ENCODE measurements around the gene TMEM120B. TPM values are rescaled to one million over a fixed set of nuclear protein-coding genes. Genes with fewer than 3 reads are reported as not detected.
A peak's percentile ranks its signal among the peaks of the same experiment; 100 is the strongest.
"Not testable (repeated sequence)": the region's sequence is repeated elsewhere in the genome, so short reads cannot be mapped to it uniquely, and the experiment has no call there.

The TMEM120B gene
- total RNA-seq, 4 donors from 2014 or later, result 5.9 to 11.2 (median 6.4) TPM

DNA sequence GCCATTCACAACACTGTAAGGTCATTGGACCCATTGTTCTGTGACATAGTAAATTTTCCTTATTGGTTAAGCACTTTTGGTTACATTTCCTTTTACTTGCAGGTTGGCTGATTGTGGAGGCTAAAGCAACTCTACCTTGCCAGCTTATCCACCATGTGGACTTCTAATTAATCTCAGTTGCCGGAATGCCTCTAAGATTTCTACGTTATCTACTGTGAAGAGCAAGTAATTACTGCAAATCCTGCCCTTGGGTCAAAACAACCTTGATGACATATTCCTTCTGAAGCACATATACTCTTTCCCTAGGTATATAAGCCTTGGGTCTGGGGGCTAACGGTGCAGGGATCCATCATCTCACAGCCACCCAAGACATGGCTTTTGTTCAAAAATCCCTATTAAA, 23.6 kb upstream of the TMEM120B start:
- no peak overlapping the region for H3K4me3 ChIP-seq
- H3K27me3 ChIP-seq, result no peaks in the 10 kb centered on the region
- ATAC-seq (no peak), DNase-seq (no peak)
- no peaks in the 10 kb centered on the region for H3K36me3 ChIP-seq
- no peaks in the 10 kb centered on the region for H3K9me3 ChIP-seq
- no peak overlapping the region for H3K27ac ChIP-seq
- H3K4me1 ChIP-seq, result peaks cover 4 to 5% of the 10 kb centered on the region in 2 donors
- intact Hi-C loops (cut with DNase I; ENCODE audit: low total_unique reads), result loop anchor here (5.0 kb wide), 1 partner anchor 198 kb away; the partner anchor contains the start of gene PSMD9
- in situ Hi-C loops (cut with MboI; ENCODE audit: low sequenced_read_pairs in 4 of 4), result no loop called here
- TF ChIP-seq, protein P1, sequence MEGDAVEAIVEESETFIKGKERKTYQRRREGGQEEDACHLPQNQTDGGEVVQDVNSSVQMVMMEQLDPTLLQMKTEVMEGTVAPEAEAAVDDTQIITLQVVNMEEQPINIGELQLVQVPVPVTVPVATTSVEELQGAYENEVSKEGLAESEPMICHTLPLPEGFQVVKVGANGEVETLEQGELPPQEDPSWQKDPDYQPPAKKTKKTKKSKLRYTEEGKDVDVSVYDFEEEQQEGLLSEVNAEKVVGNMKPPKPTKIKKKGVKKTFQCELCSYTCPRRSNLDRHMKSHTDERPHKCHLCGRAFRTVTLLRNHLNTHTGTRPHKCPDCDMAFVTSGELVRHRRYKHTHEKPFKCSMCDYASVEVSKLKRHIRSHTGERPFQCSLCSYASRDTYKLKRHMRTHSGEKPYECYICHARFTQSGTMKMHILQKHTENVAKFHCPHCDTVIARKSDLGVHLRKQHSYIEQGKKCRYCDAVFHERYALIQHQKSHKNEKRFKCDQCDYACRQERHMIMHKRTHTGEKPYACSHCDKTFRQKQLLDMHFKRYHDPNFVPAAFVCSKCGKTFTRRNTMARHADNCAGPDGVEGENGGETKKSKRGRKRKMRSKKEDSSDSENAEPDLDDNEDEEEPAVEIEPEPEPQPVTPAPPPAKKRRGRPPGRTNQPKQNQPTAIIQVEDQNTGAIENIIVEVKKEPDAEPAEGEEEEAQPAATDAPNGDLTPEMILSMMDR (IDR thresholded peaks at IDR 0.05 in 4 of 5, conservative IDR thresholded peaks at IDR 0.05 in 1 of 5), result no peak
- TF ChIP-seq POLR2A (IDR thresholded peaks at IDR 0.05), result no peak

DNA sequence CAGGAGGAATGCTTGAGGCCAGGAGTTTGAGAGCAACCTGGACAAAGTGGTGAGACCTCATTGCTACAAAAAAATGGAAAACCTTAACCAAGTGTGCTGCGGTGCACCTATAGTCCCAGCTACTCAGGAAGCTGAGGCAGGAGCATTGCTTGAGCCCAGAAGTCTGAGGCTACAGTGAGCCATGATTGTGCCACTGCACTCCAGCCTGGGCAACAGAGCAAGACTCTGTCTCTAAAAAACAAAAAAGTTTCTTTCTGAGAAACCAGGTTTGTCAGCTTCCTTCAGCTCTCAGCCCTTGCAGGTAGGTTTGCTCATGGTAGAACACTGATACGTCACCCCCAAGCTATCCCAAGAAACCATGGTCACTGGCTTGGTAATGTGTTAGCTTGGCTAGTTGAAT, 23.1 kb upstream of the TMEM120B start:
- in situ Hi-C loops (cut with MboI; ENCODE audit: low sequenced_read_pairs in 4 of 4) (no loop called here), intact Hi-C loops (cut with DNase I; ENCODE audit: low total_unique reads) (loop anchor here (5.0 kb wide), 1 partner anchor 198 kb away; the partner anchor contains the start of gene PSMD9)
- no peak for ATAC-seq
- H3K27me3 ChIP-seq, result no peaks in the 10 kb centered on the region
- no peak overlapping the region for H3K27ac ChIP-seq
- H3K4me1 ChIP-seq, result peaks cover 4 to 5% of the 10 kb centered on the region in 2 donors
- no peak overlapping the region for H3K4me3 ChIP-seq
- H3K9me3 ChIP-seq, result no peaks in the 10 kb centered on the region
- H3K36me3 ChIP-seq, result no peaks in the 10 kb centered on the region
- no peak for DNase-seq
- TF ChIP-seq, protein P1 (IDR thresholded peaks at IDR 0.05 in 4 of 5, conservative IDR thresholded peaks at IDR 0.05 in 1 of 5), result no peak
- no peak for TF ChIP-seq POLR2A (IDR thresholded peaks at IDR 0.05)

DNA sequence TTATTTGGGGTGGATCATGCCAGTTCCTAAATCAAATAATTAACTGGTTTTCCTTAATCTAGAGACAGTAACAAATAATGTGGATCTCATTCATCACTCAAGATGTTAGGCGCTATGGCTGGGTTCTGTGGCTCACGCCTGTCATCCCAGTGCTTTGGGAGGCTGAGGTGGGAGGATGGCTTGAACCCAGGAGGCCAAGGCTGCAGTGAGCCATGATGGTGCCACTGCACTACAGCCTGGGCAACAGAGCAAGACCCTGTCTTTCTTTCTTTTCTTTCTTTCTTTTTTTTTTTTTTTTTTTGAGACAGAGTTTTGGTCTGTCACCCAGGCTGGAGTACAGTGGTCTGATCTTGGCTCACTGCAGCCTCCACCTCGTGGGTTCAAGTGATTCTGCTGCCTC, 19.8 kb upstream of the TMEM120B start:
- in situ Hi-C loops (cut with MboI; ENCODE audit: low sequenced_read_pairs in 4 of 4), result loop anchor here in 3 of 4 donors (5.0 to 10.0 kb wide), 4 partner anchors 75 to 195 kb away; partner anchors contain the start of genes PSMD9 (in 2 of the 3) and RHOF (in 1 of the 3)
- H3K9me3 ChIP-seq; intact Hi-C loops (cut with DNase I; ENCODE audit: low total_unique reads); H3K4me3 ChIP-seq; H3K4me1 ChIP-seq; H3K36me3 ChIP-seq; DNase-seq; H3K27me3 ChIP-seq; ATAC-seq; H3K27ac ChIP-seq: not testable (repeated sequence)

DNA sequence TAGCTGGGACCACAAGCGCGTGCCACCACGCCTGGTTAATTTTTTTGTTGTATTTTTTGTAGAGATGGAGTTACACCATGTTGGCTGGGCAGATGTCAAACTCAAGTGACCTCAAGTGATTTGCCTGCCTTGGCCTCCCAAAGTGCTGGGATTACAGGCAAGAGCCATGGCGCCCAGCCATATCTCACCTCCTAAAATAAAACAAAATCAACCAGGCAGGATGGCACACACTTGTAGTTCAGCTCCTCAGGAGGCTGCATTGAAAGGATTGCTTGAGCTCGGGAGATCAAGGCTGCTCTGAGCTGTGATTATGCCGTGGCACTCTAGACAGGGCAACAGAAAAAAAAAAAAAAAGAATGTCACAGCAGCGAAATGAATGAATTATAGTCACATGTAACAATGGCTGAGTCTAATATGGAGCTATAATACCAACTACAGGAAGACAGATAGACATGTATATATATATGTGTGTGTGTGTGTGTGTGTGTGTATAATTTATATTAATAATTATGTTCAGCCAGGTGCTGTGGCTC, 19.3 kb upstream of the TMEM120B start:
- in situ Hi-C loops (cut with MboI; ENCODE audit: low sequenced_read_pairs in 4 of 4), result loop anchor here in 3 of 4 donors (5.0 to 10.0 kb wide), 4 partner anchors 74 to 194 kb away; partner anchors contain the start of genes PSMD9 (in 2 of the 3) and RHOF (in 1 of the 3)
- Histone ChIP-seq H3K27ac (no peak overlapping the region), H3K4me3 (no peak overlapping the region), H3K36me3 (no peaks in the 10 kb centered on the region), H3K9me3 (no peaks in the 10 kb centered on the region), H3K27me3 (no peaks in the 10 kb centered on the region), H3K4me1 (peaks cover 0 to 4% of the 10 kb centered on the region in 2 donors)
- intact Hi-C loops (cut with DNase I; ENCODE audit: low total_unique reads), result no loop called here
- DNase-seq, result no peak
- no peak for ATAC-seq
- TF ChIP-seq POLR2A (IDR thresholded peaks at IDR 0.05), result no peak
- TF ChIP-seq, protein P1 (IDR thresholded peaks at IDR 0.05 in 4 of 5, conservative IDR thresholded peaks at IDR 0.05 in 1 of 5), result no peak

DNA sequence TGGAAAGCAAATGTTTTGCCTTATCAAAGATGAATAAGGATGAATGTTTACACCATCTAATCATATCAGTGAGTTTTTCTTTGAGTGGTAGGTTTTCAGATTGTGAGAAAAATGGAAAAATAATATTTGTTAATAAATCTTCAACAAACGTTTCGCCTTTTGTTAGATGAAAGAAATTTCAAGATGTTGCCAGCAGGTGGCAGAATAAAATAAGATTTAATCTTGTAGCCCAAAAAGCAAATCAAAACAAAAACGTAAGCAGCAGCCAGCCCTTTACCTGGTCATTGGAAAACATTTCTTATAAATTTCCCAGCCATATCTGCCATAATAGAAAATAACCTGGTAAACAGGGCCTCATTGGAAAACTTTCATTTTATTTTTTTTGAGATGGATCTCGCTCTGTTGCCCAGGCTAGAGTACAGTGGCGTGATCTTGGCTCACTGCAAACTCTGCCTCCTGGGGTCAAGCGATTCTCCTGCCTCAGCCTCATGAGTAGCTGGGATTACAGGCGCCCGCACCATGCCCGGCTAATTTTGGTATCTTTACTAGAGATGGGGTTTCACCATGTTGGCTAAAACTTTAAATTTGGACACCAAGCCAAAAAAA, 15.4 kb upstream of the TMEM120B start:
- peak overlapping the region in 1 of 4 donors; percentile 1 for H3K27ac ChIP-seq
- in situ Hi-C loops (cut with MboI; ENCODE audit: low sequenced_read_pairs in 4 of 4) (loop anchor here in 3 of 4 donors (5.0 to 10.0 kb wide), 4 partner anchors 70 to 188 kb away; partner anchors contain the start of genes RHOF (in 2 of the 3) and PSMD9 (in 1 of the 3)), intact Hi-C loops (cut with DNase I; ENCODE audit: low total_unique reads) (loop anchor here (1.0 kb wide), 2 partner anchors 76 to 97 kb away; no protein-coding TSS in a partner anchor)
- H3K9me3 ChIP-seq, result no peaks in the 10 kb centered on the region
- peak; percentile 14 to 51 for ATAC-seq
- no peak for DNase-seq
- H3K27me3 ChIP-seq, result no peaks in the 10 kb centered on the region
- H3K4me3 ChIP-seq, result peak overlapping the region in 1 of 4 donors; percentile 4
- TF ChIP-seq, protein P1 (IDR thresholded peaks at IDR 0.05 in 4 of 5, conservative IDR thresholded peaks at IDR 0.05 in 1 of 5), result peak; percentile 65 to 76 (median 70)
- TF ChIP-seq POLR2A (IDR thresholded peaks at IDR 0.05), result no peak
- no peaks in the 10 kb centered on the region for H3K36me3 ChIP-seq
- peaks cover 8 to 14% of the 10 kb centered on the region in 2 donors for H3K4me1 ChIP-seq

DNA sequence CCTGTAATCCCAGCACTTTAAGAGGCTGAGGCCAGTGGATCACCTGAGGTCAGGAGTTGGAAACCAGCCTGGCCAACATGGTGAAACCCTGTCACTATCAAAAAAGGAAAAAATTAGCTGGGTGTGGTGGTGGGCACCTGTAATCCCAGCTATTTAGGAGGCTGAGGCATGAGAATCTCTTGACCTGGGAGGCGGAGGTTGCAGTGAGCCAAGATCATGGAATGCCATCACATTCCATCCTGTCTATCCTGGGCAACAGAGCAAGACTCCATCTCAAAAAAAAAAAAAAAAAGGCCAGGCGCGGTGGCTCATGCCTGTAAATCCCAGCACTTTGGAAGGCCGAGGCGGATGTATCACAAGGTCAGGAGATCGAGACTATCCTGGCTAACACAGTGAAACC, 14.7 kb upstream of the TMEM120B start:
- DNase-seq, ATAC-seq, H3K27me3 ChIP-seq, H3K27ac ChIP-seq, H3K4me3 ChIP-seq, H3K36me3 ChIP-seq, H3K9me3 ChIP-seq: not testable (repeated sequence)
- peaks cover 14 to 19% of the 10 kb centered on the region in 2 donors for H3K4me1 ChIP-seq
- in situ Hi-C loops (cut with MboI; ENCODE audit: low sequenced_read_pairs in 4 of 4), result loop anchor here in 3 of 4 donors (5.0 to 10.0 kb wide), 4 partner anchors 69 to 187 kb away; partner anchors contain the start of genes RHOF (in 2 of the 3) and PSMD9 (in 1 of the 3)
- intact Hi-C loops (cut with DNase I; ENCODE audit: low total_unique reads), result loop anchor here (1.0 kb wide), 2 partner anchors 75 to 96 kb away; no protein-coding TSS in a partner anchor

Data from gastrocnemius medialis (tissue), 4 donors.